Hepatocyte (in vitro differentiated cells): ENCODE results near the gene MAP2K3. TPM values are rescaled to one million over a fixed set of nuclear protein-coding genes. Genes with fewer than 3 reads are reported as not detected.

Experiments
- DNase-seq: peaks from one replicate; pipeline ENCODE4 v3.0.0-alpha.2; 2016; ENCODE audit warnings: low spot score
- H2AFZ ChIP-seq: fragments of 200-600 bp; sonication (generic); 2 replicates; pipeline ENCODE4 v1.6.0; 2016; ENCODE audit warnings: antibody characterized with exemption, mild to moderate bottlenecking
- H3K27ac ChIP-seq: fragments of 200-600 bp; sonication (generic); 2 replicates; pipeline ENCODE4 v1.5.1; 2016; ENCODE audit warnings: mild to moderate bottlenecking
- H3K27me3 ChIP-seq: fragments of 200-600 bp; sonication (generic); 2 replicates; pipeline ENCODE4 v1.6.1; 2016
- H3K36me3 ChIP-seq: fragments of 200-600 bp; sonication (generic); replicated peaks from 2 replicates; pipeline ENCODE4 v1.5.1; 2016; ENCODE audit warnings: low read depth; ENCODE audit not compliant: insufficient read depth
- H3K4me1 ChIP-seq: fragments of 200-600 bp; sonication (generic); 2 replicates; pipeline ENCODE4 v1.5.1; 2016; ENCODE audit warnings: mild to moderate bottlenecking, moderate library complexity; ENCODE audit not compliant: insufficient read depth
- H3K4me2 ChIP-seq: fragments of 200-600 bp; sonication (generic); 2 replicates; pipeline ENCODE4 v1.6.0; 2016
- H3K4me3 ChIP-seq: fragments of 200-600 bp; sonication (generic); 2 replicates; pipeline ENCODE4 v1.5.1; 2016; ENCODE audit warnings: mild to moderate bottlenecking
- H3K79me2 ChIP-seq: fragments of 200-600 bp; sonication (generic); 2 replicates; pipeline ENCODE4 v1.6.0; 2017; ENCODE audit warnings: mild to moderate bottlenecking
- H3K9me2 ChIP-seq: fragments of 200-600 bp; sonication (generic); replicated peaks from 2 replicates; pipeline ENCODE4 v1.6.0; 2017; ENCODE audit warnings: mild to moderate bottlenecking; ENCODE audit not compliant: insufficient read depth
- H3K9me3 ChIP-seq: fragments of 200-600 bp; sonication (generic); 2 replicates; pipeline ENCODE4 v1.5.1; 2016; ENCODE audit warnings: low read depth, mild to moderate bottlenecking
- H4K20me1 ChIP-seq: fragments of 200-600 bp; sonication (generic); 2 replicates; pipeline ENCODE4 v1.6.0; 2016; ENCODE audit warnings: mild to moderate bottlenecking; ENCODE audit not compliant: insufficient read depth, poor library complexity, severe bottlenecking
- EZH2 ChIP-seq: fragments of 200-600 bp; sonication (generic); IDR thresholded peaks from 2 replicates; pipeline ENCODE4 v1.6.1; 2016; ENCODE audit warnings: antibody characterized with exemption, mild to moderate bottlenecking, borderline replicate concordance
- EZH2phosphoT487 ChIP-seq: fragments of 200-600 bp; sonication (generic); IDR thresholded peaks from one replicate; pipeline ENCODE4 v1.6.1; 2018; ENCODE audit warnings: antibody characterized with exemption, mild to moderate bottlenecking, low read depth, moderate library complexity; ENCODE audit not compliant: unreplicated experiment, severe bottlenecking
- WGBS: methylation state at CpG from one replicate; pipeline ENCODE4 v1.1.6; 2016; ENCODE audit warnings: low lambda C conversion rate; ENCODE audit errors: missing lambda C conversion rate; 5-methylcytosine and 5-hydroxymethylcytosine counted together
- polyA plus RNA-seq: library from polyadenylated mRNA; unstranded; fragments of >200 nt; fragmentation: Nextera tagmentation; extraction: Ambion mirVana; gene quantifications from 2 replicates; pipeline ENCODE4 v1.2.1, GENCODE V29; 2016
- total RNA-seq: library from RNA; depleted of rRNA; stranded (reverse); fragments of >200 nt; gene quantifications from 2 replicates; pipeline ENCODE4 v1.2.3, GENCODE V29; 2014
- TF ChIP-seq, protein P1 (sequence below): fragments of 200-600 bp; sonication (generic); IDR thresholded peaks from 2 replicates; pipeline ENCODE4 v1.5.1; 2016; ENCODE audit warnings: antibody characterized with exemption, mild to moderate bottlenecking; ENCODE audit not compliant: poor library complexity

The MAP2K3 gene
- total and polyA plus RNA-seq, 2 experiments from 2014 or later = 21.8 to 62.4 TPM

DNA sequence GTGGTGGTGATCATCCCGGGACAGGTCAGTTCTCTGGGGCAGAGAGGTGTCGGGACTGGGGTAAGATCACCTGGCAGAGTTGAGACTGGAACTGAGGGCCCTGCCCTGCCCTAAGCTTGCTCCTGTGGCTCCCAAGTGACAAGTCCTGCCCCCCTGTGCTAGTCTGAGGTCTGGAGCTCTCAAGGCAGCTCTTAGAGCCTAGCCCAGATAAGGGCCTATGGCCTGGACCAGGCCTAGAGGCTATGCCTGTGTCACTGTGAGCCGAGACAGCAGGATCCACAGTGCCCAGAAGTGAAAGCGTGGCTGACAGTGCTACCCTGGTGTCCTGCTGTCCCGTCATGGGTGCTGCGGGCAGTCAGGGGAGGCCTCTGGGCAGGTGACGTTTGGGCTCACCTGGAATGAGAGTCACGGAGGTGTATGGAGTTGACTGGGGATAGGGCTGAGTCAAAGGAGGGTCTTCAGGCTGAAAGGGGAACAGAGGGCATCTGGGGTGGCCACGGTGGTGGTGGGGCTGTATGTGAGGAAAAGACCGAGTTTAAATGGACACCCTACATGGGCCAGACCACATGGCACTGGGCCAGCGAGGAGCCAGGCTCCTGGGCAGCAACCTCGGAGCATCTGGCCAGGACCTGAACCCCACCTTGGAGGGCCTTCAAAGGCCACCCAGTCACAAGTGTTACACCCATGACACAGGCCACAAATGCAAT, 36.8 kb upstream of the MAP2K3 start:
- no peak overlapping the region for H3K4me2 ChIP-seq
- no peak overlapping the region for H3K4me3 ChIP-seq
- peaks cover 3% of the 10 kb centered on the region for H3K79me2 ChIP-seq
- no peak for TF ChIP-seq EZH2phosphoT487
- TF ChIP-seq, protein P1, sequence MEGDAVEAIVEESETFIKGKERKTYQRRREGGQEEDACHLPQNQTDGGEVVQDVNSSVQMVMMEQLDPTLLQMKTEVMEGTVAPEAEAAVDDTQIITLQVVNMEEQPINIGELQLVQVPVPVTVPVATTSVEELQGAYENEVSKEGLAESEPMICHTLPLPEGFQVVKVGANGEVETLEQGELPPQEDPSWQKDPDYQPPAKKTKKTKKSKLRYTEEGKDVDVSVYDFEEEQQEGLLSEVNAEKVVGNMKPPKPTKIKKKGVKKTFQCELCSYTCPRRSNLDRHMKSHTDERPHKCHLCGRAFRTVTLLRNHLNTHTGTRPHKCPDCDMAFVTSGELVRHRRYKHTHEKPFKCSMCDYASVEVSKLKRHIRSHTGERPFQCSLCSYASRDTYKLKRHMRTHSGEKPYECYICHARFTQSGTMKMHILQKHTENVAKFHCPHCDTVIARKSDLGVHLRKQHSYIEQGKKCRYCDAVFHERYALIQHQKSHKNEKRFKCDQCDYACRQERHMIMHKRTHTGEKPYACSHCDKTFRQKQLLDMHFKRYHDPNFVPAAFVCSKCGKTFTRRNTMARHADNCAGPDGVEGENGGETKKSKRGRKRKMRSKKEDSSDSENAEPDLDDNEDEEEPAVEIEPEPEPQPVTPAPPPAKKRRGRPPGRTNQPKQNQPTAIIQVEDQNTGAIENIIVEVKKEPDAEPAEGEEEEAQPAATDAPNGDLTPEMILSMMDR = no peak
- H3K27ac ChIP-seq = no peak overlapping the region
- no peaks in the 10 kb centered on the region for H4K20me1 ChIP-seq
- 94% methylated on average over 12 of the region's 12 CpGs for WGBS
- H3K36me3 ChIP-seq = no peaks in the 10 kb centered on the region
- H3K9me2 ChIP-seq = no peaks in the 10 kb centered on the region
- no peaks in the 10 kb centered on the region for H3K9me3 ChIP-seq
- H2AFZ ChIP-seq = no peak overlapping the region
- DNase-seq = no peak
- no peaks in the 10 kb centered on the region for H3K4me1 ChIP-seq
- H3K27me3 ChIP-seq = no peaks in the 10 kb centered on the region

DNA sequence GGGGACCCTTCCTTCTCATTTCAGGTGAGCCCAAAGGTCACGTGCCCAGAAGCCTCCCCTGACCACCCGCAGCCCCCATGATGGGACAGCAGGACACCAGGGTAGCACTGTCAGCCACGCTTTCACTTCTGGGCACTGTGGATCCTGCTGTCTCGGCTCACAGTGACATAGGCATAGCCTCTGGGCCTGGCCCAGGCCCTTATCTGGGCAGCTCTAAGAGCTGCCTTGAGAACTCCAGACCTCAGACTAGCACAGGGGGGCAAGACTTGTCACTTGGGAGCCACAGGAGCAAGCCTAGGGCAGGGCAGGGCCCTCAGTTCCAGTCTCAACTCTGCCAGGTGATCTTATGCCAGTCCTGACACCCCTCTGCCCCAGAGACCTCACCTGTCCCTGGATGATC, 36.0 kb upstream of the MAP2K3 start:
- H3K9me2 ChIP-seq = no peaks in the 10 kb centered on the region
- no peaks in the 10 kb centered on the region for H3K9me3 ChIP-seq
- DNase-seq = no peak
- H3K4me1 ChIP-seq = no peaks in the 10 kb centered on the region
- no peak overlapping the region for H3K4me3 ChIP-seq
- H3K79me2 ChIP-seq = peaks cover 3% of the 10 kb centered on the region
- H3K4me2 ChIP-seq = no peak overlapping the region
- no peak overlapping the region for H2AFZ ChIP-seq
- 87% methylated on average over 4 of the region's 4 CpGs for WGBS
- no peak overlapping the region for H3K27ac ChIP-seq
- TF ChIP-seq, protein P1 = no peak
- TF ChIP-seq EZH2 (no peak), EZH2phosphoT487 (no peak)
- no peaks in the 10 kb centered on the region for H4K20me1 ChIP-seq
- H3K27me3 ChIP-seq = no peaks in the 10 kb centered on the region
- H3K36me3 ChIP-seq = no peaks in the 10 kb centered on the region

DNA sequence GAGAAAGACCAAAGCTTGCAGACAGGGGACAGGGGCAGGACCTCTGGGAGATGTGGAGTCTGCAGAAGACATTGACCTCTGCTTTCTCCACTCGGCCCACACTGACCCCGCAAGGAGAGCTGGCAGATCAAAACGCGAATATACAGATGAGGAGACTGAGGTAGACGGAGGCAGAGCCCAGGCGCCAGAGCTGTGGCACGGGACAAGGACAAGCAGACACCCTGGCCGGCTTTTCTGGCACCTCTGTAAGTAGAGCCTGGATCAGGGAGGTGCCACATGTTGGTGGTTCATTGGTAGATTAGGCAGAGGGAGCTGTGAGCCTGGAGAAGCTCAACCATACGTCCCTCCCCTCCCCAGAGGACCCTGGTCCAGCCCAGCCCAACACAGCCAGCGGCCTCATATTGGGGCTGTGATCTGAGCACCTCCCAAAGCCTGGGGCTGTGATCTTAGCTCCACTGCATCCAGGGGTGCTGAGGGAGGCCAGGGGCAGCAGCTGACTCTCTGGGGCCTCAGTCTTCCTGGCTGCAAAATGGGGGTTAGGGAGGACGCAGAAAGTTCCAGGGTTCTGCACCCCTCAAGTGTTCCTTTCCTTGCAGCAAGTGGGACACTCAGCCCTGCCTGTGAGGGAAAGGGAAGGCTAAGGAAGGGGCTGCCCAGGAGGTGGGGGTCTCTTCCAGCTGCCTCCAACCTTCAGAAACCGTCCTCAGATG, 35.3 kb upstream of the MAP2K3 start:
- no peaks in the 10 kb centered on the region for H4K20me1 ChIP-seq
- H3K27me3 ChIP-seq = no peaks in the 10 kb centered on the region
- TF ChIP-seq EZH2 (no peak), EZH2phosphoT487 (no peak)
- TF ChIP-seq, protein P1 = no peak

More for the DNA sequence above, 35.3 kb upstream of the MAP2K3 start:
- DNase-seq = no peak
- Histone ChIP-seq H3K4me2 (no peak overlapping the region), H3K27ac (no peak overlapping the region), H3K9me3 (no peaks in the 10 kb centered on the region), H3K9me2 (no peaks in the 10 kb centered on the region), H3K4me1 (peaks cover 4% of the 10 kb centered on the region), H3K4me3 (no peak overlapping the region), H3K79me2 (peaks cover 3% of the 10 kb centered on the region), H3K36me3 (no peaks in the 10 kb centered on the region), H2AFZ (no peak overlapping the region)
- WGBS = 89% methylated on average over 12 of the region's 12 CpGs
